Stimulated activated CD4-positive, alpha-beta T cell treated with anti-CD3 and anti-CD28 coated beads, Interleukin-15, amount 100 ng/mL, for 1 hour (primary cell): ENCODE results near the gene ARHGEF2.

Source experiments
- DNase-seq, 2 donors: peaks; one replicate each; pipeline ENCODE4 v3.0.0-alpha.2; 2020; ENCODE audit warnings: low read depth in 1 of 2, low spot score in 1 of 2

Gene ARHGEF2

DNA sequence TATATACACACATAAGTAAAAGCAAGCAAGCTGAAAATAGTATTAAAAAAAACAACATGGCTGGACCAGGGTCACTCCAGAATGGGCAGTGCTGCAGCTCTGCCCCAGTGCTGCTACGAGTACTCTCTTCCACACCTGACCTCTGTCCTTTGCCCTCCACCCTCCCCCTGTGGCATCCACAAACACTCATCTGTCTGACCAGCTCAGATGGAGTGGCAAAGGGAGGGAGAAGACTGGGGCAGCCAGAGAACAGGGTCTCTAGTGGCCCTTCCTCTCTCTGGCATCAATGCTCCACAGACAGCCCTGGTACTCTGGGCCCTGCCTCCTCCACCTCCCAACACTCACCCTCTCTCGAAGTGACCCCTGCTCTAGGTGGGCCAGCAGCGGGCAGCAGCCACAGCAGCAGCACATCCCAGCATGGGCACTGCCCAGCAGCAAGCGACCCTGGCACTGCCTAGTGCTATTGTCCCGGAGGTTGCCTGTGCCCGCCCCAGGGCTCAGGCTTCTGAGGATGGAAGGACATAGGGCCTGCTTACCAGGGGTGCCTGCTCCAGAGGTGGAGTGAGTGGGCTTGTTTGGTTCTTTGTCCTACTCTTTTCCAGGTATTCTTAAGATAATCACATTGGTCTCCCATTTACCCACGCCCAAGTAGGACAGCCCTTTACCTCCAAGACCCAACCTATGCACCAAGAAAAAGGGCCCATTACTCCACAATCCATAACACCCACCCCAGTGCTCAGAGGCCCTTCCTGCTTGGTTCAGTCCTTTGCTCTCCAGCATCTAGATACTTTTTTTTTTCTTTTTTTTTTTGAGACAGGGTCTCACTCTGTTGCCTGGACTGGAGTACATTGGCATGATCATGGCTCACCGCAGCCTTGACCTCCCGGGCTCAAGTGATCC lies 6.2 kb downstream of the ARHGEF2 start:
- DNase-seq, result no peak

DNA sequence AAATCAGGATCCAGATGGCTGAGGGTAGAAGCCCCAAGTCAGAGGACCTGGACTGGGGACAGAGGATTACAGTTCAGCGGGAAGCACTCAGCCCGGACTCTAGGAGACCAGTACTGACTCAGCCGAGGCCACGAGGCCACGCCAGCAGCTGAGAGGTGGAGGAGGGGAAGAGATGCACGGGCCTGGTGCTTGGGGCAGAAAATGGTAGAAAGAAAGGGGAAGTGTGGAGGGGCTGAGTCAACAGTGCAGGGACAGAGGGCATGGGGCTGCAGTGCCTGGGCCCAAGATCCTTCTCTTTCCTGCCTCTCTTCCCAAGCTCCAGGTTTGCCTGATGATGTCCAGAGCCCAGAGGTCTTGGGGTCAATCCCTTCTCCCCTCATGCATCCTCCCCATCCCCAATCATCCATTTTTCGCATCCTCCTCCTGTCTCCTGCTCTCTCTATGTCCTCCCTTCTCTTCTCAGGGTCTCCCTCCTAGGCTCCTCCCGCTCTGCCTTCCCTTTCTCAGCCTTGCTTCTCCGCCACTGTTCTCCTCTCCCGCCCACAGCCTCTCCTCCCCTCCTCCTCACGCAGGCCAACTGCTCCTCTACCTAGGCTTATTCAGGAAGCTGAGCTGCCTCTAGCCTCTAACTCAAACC lies 7.7 kb downstream of the ARHGEF2 start:
- DNase-seq, result no peak

- no peak for DNase-seq
These were observed 9.0 kb downstream of the ARHGEF2 start for GRCh38 chr1:155969377-155969791.

DNA sequence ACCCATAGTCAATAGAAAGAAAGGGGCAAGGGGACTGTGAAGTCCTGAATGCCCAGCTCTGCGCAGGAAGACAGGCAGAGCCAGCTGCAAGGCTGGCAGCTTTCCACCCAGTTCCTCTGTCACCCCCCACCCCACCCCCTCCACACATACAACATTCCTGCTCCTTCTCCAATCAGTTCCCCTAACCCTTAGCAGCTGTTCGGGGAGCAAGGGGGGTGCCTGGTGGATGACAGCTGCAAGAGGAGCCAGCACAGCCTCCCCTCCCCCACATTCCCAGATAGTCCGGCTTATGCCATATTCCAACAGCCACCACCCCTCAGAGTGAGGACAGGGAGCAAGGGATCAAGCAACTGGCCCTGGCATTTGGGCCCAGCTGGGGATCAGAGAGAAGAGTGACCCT lies 9.7 kb downstream of the ARHGEF2 start:
- DNase-seq, result no peak

DNA sequence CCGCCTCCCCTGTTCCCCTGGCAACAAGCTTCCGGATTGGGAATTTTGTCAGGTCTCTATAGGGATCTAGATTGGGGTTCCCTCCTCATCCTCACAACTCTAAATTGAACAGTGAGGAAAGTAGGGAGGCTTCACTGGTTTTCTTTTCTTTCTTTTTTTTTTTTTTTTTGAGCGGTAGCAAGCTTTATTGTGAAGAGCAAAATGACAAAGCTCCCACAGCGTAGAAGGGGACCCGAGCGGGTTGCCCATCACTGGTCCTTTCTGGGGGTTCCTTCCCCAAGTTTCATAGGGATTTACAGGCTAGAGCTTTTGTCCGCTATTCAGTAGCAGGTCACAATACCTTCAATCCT lies 10.3 kb downstream of the ARHGEF2 start:
- DNase-seq, result no peak

DNA sequence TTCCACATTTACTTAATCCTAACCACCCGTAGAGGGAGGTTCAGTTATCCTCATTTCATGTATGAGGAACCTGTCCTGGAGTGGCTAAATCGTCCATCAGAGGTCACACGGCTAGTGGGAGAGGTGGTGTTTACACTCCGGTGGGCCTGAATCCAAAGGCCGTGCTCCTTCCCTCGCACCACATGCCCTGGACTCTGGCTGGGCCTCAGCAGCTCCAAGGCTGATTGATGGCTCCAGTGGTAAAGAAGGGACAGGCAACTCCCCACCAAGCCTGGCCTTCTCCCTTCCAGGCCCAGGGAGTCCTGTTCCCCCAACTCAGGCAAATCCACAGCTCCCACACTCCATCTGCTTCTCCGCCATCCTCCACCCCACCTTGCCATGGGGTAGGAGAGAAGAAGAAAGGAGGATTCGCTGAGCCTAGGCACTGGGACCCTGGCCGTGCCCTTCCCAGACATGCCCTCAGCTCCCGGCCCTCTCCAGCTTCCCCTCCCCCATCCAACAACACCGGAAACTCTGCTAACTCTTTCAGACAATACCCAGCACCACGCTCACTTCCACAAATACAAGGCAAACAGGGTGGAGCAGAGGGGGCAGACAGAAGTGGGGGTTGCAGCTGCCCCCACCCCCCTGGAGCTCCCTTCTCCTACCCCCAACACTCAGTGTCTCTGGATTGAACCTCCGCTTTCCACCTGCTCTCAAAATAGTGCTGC lies 10.9 kb downstream of the ARHGEF2 start:
- DNase-seq, result no peak

- no peak for DNase-seq
These were observed 11.6 kb downstream of the ARHGEF2 start for GRCh38 chr1:155966750-155967149.

DNA sequence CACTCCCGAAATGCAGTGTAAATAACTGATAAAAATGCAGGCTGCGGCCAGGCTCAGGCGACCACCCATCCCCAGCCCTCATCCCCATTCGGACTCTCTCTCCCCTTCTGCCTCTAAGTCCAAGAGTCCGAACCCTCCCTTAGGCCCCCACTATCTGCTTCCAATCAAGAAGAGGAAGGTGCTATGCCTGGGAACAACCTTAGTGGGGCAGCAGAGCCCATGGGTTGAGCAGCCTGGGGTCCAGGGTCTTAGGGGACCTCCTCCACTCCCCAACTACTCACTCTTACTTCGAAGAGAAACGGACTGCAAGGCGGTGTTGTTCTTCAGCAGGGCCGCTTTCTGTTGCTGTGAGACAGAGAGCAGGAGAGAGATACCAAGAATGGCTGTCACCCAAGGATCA lies 12.2 kb downstream of the ARHGEF2 start:
- no peak for DNase-seq

DNA sequence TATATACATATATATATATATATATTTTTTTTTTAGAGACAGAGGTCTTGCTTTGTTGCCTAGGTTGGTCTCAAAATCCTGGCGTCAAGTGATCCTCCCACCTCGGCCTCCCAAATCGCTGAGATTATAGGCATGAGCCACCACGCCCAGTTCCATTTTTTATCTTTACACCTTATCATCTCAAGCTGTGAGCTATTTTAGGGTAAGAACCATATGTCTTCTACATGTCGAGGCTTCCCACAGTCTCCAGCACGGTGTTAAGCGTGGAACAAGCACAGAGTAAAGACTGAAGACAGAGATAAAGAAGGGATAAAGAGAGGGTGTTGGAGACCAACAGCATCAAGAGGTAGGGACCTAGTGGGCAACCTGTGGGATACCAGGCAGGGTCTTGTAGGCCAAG lies 14.2 kb downstream of the ARHGEF2 start:
- DNase-seq, result no peak

GRCh38 chr1:155962599-155963211 lies 15.6 kb downstream of the ARHGEF2 start:
- DNase-seq, result no peak

- DNase-seq, result no peak
These were observed 16.4 kb downstream of the ARHGEF2 start for GRCh38 chr1:155961937-155962336.

DNA sequence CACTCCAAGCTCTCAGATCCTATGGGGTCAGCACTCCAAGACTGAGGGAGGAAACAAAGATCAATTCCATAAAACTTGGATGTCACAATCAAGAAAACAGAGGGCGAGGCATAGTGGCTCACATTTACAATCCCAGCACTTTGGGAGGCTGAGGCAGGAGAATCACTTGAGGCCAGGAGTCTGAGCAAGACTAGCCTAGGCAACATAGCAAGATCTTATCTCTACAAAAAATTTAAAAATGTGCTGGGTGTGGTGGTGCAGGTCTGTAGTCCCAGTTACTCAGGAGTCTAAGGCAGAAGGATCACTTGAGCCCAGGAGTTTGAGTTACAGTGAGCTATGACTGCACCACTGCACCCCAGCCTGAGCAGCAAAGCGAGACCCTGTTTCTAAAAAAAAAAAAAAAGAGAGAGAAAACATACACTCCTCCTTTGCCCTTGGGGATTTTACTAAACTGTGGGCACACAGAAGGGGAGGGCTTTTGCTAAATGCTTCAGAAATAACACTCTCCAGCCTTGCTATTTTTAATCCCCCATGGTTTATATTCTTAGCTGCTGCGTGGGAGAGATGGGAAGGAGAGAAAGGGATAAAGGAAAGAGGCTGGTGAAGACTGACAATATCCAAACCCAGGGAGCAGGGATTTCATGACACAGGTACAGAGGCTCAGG lies 18.1 kb downstream of the ARHGEF2 start:
- no peak for DNase-seq

DNA sequence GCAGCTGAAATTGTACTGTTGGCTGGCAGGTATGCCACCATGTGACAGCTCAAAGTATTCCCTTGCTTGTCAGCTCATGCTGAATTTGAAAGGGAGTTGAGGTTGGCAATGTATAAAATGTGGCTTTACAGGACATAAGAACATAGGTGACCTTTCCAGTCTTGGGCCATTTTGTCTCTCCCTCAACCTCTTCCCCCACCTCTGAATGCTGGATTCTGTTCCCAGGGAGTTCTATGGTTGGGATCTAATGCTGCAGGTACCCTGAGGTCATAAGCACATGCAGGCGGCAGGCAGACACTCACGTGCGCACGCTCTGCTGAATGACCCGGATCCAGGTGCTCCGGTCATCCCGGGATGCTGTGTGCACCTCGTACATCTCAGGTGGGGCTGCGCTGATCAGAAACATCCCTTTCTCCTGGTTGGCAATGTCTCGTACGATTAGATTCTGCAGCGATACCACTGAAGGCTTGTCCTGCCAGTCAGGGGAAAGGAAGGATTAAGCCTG lies 20.9 kb downstream of the ARHGEF2 start:
- no peak for DNase-seq

GRCh38 chr1:155954645-155955044 lies 23.7 kb downstream of the ARHGEF2 start:
- DNase-seq, result no peak

DNA sequence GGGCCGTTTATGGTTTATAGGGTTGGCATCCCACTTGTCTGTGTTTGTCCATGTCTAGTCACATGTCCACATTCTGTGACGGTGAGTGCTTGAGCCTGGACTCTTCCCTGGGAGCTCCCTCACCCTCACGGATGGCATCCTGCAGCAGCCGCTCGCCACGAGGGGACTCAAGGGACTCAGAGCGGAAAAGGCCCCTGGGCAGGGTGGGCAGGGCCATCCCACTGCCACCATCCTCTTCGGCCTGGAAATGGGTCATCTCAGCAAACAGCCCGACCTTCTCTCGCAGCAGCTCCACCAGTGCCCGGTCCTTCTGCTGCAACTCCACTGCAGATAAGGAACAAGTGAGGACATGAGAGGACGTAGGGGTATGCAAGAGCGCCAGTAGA lies 25.8 kb downstream of the ARHGEF2 start:
- DNase-seq, result no peak

DNA sequence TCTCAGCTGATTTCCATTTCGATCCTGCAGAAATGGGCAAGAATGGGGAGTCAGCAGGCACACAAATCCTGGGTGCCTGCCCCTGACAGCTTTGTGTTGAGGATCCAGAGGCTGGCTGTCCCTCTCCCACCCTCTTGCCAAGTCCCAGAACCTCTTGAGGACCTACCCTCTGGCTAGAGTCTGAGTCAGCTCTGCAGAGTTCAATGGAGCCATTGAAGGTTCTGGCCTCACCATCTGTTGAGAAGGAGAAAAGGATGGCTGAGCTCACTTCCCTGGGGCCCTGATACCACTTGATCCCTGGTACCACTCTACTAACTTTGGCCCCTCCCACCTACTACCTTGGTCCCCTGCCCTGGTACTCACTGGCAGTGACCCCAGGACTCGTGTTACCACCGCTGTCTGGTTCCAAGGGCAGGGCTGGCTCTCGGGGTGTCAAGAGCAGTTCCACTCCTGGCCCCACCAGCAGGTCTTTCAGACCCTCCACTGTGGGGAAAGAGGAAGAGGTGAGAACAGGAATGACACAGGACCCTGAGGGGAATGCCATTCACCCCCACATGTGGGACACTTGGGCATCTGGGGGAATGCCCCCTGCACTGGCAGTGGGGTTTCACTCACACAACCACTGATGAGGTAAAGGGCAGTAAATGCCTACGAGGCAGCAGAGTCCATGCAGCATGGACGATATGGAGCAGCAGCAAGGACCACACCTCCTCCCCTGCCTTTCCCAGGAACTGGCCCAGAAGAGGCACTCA lies 26.4 kb downstream of the ARHGEF2 start:
- no peak for DNase-seq

GRCh38 chr1:155950829-155951228 lies 27.5 kb downstream of the ARHGEF2 start:
- no peak for DNase-seq

- DNase-seq, result no peak
These were observed 30.6 kb downstream of the ARHGEF2 start for GRCh38 chr1:155947741-155948140.

- DNase-seq, result no peak
These were observed 31.1 kb downstream of the ARHGEF2 start for GRCh38 chr1:155947292-155947691.

DNA sequence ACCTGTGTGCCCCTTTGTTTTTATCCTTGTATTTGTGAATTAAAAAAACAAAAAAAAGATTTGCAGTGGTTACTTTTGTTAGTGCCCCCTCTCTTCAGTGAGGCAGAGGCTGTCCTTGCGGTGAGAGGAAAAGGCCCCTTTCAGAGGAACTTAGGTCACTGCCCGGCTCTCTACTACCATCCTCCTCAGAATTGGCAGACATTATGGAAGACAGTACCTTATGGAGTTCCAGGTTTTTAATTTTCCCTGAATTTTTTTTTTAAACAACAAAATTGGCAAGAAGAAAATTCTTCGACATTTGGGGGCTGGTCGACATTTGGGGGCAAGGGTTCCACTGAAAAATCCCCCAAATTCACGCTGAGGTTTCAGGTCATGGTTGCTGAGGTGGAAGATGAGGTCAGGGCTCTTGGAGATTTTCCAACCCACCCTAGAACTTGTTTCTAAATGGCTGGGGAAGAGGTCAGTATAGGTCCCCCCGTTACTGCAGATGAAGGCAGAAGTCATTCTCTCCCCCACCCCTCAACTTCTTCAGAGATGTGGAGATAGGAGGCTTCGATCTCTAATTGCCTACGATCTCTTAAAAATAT lies 31.6 kb downstream of the ARHGEF2 start:
- DNase-seq, result no peak
